Endothelial cell of umbilical vein (primary cell): Measurements from ENCODE around the gene CLSTN2.

Experiments used
- CTCF ChIP-seq, 2 donors: IDR thresholded peaks; 1 replicate in 1 of 2; 2 replicates in 1 of 2; pipeline ENCODE4 v1.5.1; 2011; ENCODE audit warnings: low read length in 2 of 2, mild to moderate bottlenecking in 2 of 2, moderate library complexity in 2 of 2, control low read depth in 1 of 2, inconsistent platforms in 1 of 2, low read depth in 1 of 2; ENCODE audit not compliant: insufficient read depth in 1 of 2; ENCODE audit errors: extremely low read depth in 1 of 2
- EZH2 ChIP-seq: IDR thresholded peaks from 2 replicates; pipeline ENCODE4 v1.6.1; 2012; ENCODE audit warnings: borderline replicate concordance, low read depth, mild to moderate bottlenecking, moderate library complexity, low read length, inconsistent platforms; ENCODE audit not compliant: severe bottlenecking
- MAX ChIP-seq: IDR thresholded peaks from 2 replicates; pipeline ENCODE4 v1.6.1; 2011; ENCODE audit not compliant: insufficient read depth, insufficient read length
- POLR2A ChIP-seq: IDR thresholded peaks from 2 replicates; pipeline ENCODE4 v1.6.1; 2012; ENCODE audit warnings: low read depth, mild to moderate bottlenecking, control low read depth, low read length

- TF ChIP-seq CTCF (IDR thresholded peaks at IDR 0.05; ENCODE audit: extremely low read depth in 1 of 2, insufficient read depth in 1 of 2, low read depth in 1 of 2, low read length in 2 of 2): no peak
- TF ChIP-seq EZH2: no peak
- no peak for TF ChIP-seq MAX
- no peak for TF ChIP-seq POLR2A
Observed at GRCh38 chr3:140574375-140574774, 639.4 kb downstream of the CLSTN2 start.
